NAMALWA (cell line): ENCODE results near the gene C2orf80.
"Not testable (repeated sequence)": the region's sequence is repeated elsewhere in the genome, so short reads cannot be mapped to it uniquely, and the experiment has no call there.

ENCODE experiments used
- DNase-seq: peaks from one replicate; pipeline ENCODE4 v3.0.0-alpha.2; 2015; ENCODE audit warnings: low spot score

The C2orf80 gene

DNA sequence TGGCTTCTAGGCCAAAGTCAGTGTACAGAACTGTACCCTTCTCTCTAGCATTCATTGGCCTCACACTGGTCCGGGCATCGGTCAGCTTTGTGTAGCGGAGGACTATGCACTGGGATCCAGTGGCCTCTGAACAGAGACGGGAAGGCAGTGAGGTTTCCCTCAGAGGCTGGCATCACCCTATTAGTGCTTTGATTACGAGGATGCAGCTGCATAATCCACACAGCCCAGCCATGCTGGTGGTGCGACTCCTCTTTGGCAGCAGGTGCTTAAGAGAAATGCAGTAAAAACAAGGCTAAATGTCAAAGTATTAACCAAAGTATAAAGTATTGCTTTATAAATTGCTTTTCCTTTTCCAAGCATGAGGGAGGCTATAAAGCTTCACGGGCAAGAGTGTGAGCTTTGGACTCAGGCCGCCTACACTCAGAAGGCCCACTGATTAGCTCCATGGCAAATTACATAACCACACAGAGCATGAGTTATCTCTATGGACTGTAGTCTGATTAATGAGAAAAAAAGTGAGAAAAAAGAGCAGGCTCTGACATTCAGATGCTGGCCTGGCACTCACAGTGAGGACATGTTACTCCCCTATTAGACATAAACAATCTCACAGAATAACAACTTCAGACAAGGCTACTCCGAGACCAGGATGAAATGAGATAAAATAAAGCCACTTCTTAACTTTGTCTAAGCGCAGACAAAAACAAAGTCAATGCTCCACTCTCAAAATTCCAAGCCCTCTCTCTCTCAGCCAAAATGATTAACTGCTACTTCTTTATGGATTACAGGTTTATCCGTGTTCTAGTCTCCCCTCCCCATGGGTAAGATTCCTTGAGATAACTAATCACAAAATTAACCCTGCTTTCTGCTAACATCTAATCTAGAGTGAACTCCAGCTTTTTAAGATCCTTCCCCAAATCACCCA, 53.8 kb downstream of the C2orf80 start:
- DNase-seq, result no peak

DNA sequence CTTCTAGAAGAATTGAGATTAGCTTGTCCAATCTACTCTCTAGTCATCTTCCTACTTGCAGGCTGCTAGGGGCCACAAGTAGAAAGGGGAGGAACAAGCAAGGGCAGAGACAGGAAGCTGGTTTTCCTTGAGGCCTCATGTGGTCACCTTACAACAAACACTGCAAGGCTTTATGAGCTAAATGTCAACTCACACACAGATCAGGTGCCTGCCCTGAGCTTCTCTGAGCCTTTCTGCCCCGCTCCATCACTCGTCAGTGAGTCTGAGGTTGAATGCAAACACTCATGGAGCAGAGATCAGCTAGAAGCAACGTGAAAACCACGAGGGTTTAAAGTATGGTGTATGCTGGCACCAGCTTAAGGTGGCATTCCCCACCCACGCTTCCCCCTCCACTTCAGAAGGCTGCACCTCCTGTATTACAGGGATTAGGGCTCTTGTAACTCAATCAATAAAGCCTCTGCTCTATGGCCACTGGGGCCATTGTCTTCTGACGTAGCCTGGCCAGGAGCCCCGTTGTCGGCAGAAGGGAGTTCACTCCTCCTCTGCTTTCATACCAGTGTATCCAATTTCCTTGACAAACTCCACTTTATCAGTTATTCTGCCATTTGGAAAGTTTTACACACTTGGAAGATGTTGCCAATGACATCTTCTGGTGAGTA, 54.8 kb downstream of the C2orf80 start:
- DNase-seq, result no peak

DNA sequence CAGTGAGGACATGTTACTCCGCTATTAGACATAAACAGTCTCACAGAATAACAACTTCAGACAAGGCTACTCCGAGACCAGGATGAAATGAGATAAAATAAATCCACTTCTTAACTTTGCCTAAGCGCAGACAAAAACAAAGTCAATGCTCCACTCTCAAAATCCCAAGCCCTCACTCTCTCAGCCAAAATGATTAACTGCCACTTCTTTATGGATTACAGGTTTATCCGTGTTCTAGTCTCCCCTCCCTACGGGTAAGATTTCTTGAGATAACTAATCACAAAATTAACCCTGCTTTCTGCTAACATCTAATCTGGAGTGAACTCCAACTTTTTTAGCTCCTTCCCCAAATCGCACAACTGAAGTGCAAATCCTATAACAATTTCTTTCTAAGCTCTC, 59.1 kb downstream of the C2orf80 start:
- DNase-seq, result no peak

DNA sequence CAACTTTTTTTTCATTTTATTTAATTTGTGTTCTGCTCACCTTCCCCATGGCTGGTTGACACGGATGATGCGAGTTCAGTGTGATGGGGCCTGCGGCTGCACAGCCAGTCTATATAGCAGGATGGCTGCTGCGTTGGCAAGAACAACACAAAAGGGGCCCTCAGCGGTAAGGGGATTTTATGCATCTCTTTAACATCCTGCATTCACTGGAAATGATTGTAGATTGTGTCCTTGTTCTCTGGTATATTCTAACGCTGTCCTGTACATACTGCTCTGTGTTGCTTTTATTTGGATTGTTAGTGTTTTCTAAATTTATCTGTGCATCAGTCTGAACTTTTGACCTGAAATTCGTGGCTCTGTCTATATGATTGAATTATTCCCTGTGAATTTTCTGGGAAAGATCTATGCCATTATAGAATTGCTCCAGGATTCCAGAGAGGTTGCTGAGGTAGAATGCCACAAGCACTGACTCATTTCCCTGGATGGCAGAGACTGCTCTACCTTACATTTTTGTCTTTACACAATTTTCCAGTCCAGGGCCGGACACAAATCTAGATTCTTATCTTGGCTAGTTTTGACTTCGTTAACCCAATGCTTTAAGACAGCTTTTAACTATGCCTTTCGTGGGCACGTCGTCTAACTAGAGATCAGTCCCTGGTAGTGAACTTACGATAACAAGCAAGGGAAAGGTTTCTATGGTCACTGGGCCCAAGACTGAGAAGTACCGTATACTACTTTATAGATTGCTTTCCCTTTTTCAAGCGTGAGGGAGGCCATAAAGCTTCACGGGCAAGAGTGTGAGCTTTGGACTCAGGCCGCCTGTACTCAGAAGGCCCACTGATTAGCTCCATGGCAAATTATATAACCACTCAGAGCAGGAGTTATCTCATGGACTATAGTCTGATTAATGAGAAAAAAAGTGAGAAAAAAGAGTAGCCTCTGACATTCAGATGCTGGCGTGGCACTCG, 59.8 kb downstream of the C2orf80 start, which contains the start of gene CRYGC:
TSS of gene CRYGC (minus strand) at position 85 of the 968 bp plus-strand sequence. CDS start at position 49, 36 bp downstream.
- no peak for DNase-seq

DNA sequence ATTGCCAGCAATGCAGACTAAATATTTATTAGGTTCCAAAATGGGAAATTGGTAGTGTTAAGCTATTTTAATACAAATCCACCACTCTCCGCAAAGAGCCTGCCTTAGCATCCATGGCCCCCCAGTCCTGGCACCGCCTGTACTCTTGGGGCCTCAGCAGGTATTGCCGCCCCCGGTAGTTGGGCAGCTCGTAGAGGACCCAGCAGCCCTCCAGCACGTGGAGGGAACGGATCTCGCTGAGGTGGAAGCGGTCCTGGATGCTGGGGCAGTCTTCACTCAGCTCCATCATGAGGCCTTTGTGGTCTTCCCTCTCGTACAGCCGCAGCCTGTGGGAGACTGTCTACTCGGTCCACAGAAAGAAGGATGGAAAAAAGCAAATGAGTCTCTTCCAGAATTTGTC, 61.7 kb downstream of the C2orf80 start:
- DNase-seq, result no peak

DNA sequence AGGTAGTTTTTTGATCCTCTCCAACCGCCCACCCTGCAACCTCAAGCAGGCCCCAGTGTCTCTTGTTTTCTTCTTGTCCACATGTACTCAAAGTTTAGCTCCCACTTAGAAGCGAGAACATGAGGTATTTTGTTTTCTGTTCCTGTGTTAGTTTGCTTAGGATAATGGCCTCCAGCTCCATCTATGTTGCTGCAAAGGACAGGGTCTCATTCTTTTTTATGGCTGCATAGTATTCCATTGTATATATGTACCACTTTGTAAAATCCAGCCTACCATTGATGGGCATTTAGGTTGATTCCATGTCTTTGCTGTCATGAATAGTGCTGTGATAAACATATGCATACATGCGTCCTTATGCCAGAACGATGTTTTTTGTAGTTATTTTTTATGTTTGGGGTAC, 62.7 kb downstream of the C2orf80 start:
- DNase-seq, result no peak

DNA sequence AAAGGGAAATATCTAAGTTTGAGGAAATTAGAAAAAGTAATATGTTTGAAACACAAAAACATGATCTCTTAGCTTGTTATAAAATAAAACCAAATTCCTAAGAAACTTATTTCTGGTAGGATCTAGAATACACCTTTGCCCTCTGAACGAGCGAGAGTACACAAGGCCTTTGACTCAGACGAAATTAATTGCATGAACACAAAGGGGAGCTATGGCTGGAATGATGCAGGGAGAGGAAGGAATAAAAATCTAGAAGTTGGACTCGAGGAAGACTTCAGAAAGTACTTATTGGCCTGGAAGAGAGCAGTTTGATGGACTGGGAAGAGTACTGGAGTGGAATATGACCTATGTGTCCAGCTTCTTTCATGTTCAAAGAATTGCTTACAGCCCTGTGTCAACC, 64.6 kb downstream of the C2orf80 start:
- DNase-seq, result no peak

DNA sequence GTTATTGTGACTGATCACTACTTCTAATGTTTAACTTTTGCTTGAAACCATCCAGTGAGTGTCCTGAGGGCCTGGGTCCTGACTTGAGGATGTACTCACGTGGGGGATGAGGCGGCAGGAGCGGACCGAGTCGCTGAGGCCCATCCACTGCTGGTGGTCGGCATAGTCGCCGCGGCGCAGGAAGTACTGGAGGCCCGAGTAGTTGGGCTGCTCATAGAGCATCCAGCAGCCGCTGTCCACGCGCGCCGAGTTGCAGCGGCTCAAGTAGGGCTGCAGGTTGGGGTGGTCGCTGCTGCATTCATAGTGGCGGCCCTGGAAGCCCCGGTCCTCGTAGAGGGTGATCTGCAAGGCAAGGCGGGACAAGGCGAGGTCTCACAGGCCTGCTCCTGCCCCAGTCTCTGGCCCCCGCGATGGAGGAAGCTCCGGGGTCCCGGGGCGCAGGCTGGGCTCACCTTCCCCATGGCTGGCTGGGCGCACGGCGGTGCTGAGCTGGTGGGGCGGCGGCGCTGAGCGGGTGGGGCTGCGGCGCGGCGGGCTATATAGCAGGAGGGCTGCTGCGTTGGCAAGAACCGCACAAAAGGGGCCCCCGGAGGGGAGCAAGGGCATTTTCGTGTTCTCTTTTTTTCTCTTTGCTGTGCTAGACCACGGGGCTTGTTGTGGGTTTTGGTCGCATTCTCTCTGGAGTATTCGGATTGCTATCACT, 65.7 kb downstream of the C2orf80 start, which contains the start of gene CRYGD:
TSS of gene CRYGD (minus strand) at position 512 of the 703 bp plus-strand sequence. CDS start at position 461, 51 bp downstream.
- DNase-seq, result not testable (repeated sequence)

DNA sequence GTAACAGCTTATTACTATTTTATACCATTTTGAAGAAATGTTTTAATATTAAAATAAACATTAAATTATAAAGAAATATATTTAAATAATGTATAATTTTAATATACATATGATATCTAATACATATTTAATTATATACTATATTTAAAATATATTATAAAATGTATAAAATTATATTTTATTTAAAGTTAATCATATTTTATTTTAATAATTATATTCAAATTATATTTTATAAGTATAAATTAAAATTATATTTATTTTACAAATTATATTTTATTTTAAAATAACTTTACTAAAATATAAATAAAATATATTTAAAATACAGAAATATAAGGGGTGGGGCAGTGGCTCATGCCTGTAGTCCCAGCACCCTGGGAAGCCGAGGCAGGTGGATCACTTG, 67.6 kb downstream of the C2orf80 start:
- no peak for DNase-seq

DNA sequence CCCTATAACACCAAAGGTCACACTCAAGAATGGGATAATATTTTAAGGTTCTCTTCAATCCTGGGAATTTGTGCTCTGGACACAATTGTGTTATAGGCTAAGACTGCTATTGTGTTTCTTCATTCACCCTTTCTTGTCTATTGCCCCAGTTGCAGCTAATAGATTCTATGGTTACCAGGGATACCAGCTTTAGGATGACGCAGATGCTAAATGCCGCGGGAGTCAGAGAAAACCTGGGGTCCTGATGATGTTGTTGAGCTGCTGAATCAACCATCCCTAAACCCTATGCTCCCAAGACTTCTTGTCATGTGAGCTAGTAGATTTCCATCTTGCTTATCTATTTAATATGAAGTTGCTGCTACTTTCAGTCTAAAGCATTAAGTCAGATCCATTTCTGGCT, 70.9 kb downstream of the C2orf80 start:
- DNase-seq, result no peak

DNA sequence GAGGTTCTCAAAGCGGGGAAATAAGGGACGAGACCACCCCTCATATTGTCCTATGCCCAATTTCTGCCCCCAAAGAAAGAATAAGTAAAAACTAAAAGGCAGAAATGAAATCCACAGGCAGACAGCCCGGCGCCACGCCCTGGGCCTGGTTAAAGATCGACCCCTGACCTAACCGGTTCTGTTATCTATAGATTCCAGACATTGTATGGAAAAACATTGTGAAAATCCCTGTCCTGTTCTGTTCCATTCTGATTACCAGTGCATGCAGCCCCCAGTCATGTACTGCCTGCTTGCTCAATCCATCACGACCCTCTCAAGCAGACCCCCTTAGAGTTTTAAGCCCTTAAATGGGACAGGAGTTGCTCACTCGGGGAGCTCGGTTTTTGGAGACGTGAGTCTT, 72.4 kb downstream of the C2orf80 start:
- DNase-seq, result not testable (repeated sequence)
